ENCODE measurements around the gene YES1.
A peak's percentile ranks its signal among the peaks of the same experiment; 100 is the strongest.
"Not testable (repeated sequence)": the region's sequence is repeated elsewhere in the genome, so short reads cannot be mapped to it uniquely, and the experiment has no call there.

The YES1 gene

GRCh38 chr18:778194-778927, 33.7 kb downstream of the YES1 start:
- TF ChIP-seq CTCF (conservative IDR thresholded peaks at IDR 0.05) (no peak), ZFX (IDR thresholded peaks at IDR 0.05) (no peak)
- H3K27ac ChIP-seq, result no peak overlapping the region

- H3K27ac ChIP-seq, result no peak overlapping the region
- TF ChIP-seq CTCF (conservative IDR thresholded peaks at IDR 0.05) (no peak), ZFX (IDR thresholded peaks at IDR 0.05) (no peak)
These were observed 35.0 kb downstream of the YES1 start for GRCh38 chr18:777021-777420.

GRCh38 chr18:776044-776443, 36.0 kb downstream of the YES1 start:
- H3K27ac ChIP-seq, result not testable (repeated sequence)

GRCh38 chr18:774811-775210, 37.2 kb downstream of the YES1 start:
- TF ChIP-seq ZFX (IDR thresholded peaks at IDR 0.05), result no peak
- no peak for TF ChIP-seq CTCF (conservative IDR thresholded peaks at IDR 0.05)
- H3K27ac ChIP-seq, result no peak overlapping the region

- H3K27ac ChIP-seq, result no peak overlapping the region
- TF ChIP-seq CTCF (conservative IDR thresholded peaks at IDR 0.05) (no peak), ZFX (IDR thresholded peaks at IDR 0.05) (no peak)
These were observed 37.9 kb downstream of the YES1 start for GRCh38 chr18:773980-774624.

GRCh38 chr18:770583-770961, 41.5 kb downstream of the YES1 start:
- H3K27ac ChIP-seq, result peak overlapping the region; percentile 64
- TF ChIP-seq CTCF (conservative IDR thresholded peaks at IDR 0.05), result no peak
- no peak for TF ChIP-seq ZFX (IDR thresholded peaks at IDR 0.05)

GRCh38 chr18:767961-768360, 44.1 kb downstream of the YES1 start:
- H3K27ac ChIP-seq, result no peak overlapping the region
- no peak for TF ChIP-seq ZFX (IDR thresholded peaks at IDR 0.05)
- TF ChIP-seq CTCF (conservative IDR thresholded peaks at IDR 0.05), result no peak
